Measurements from ENCODE around the gene CDK18.

The CDK18 gene

GRCh38 chr1:205545001-205545919 lies 40.8 kb downstream of the CDK18 start:
- Histone ChIP-seq H3K4me3 (ENCODE audit: low read length) (no peak overlapping the region), H3K27me3 (replicated peaks; ENCODE audit: insufficient read depth, low read length) (peaks cover 27% of the 10 kb centered on the region; the same call in 1 of the 2 replicates)

GRCh38 chr1:205545991-205546390 lies 41.5 kb downstream of the CDK18 start:
- Histone ChIP-seq H3F3A (ENCODE audit: insufficient read depth, low read length) (no peaks in the 10 kb centered on the region), H3K27me3 (replicated peaks; ENCODE audit: insufficient read depth, low read length) (peaks cover 23% of the 10 kb centered on the region; the same call in 1 of the 2 replicates), H3K4me1 (ENCODE audit: low read length) (no peaks in the 10 kb centered on the region), H3K27ac (ENCODE audit: low read length) (no peak overlapping the region), H3K36me3 (replicated peaks; ENCODE audit: insufficient read depth, low read length) (no peaks in the 10 kb centered on the region), H4K20me1 (ENCODE audit: insufficient read depth, low read length) (no peaks in the 10 kb centered on the region), H3K4me3 (ENCODE audit: low read length) (no peak overlapping the region), H3K9me3 (replicated peaks; ENCODE audit: insufficient read depth, low read length) (no peaks in the 10 kb centered on the region), H3K9me2 (replicated peaks; ENCODE audit: insufficient read depth, low read length) (no peaks in the 10 kb centered on the region), H3K79me2 (ENCODE audit: low read length) (no peaks in the 10 kb centered on the region), H2AFZ (ENCODE audit: low read length) (no peak overlapping the region), H3K9ac (ENCODE audit: low read length) (no peak overlapping the region), H3K4me2 (ENCODE audit: low read depth, low read length) (no peak overlapping the region)
- DNase-seq = no peak
- TF ChIP-seq EZH2phosphoT487 (IDR thresholded peaks at IDR 0.05; ENCODE audit: low read length) (no peak), CTCF (IDR thresholded peaks at IDR 0.05; ENCODE audit: low read length) (no peak), EZH2 (optimal IDR thresholded peaks at IDR 0.05; ENCODE audit: low read depth, low read length) (no peak)

More at GRCh38 chr1:205545001-205545919, 40.8 kb downstream of the CDK18 start:
- Histone ChIP-seq H3K36me3 (replicated peaks; ENCODE audit: insufficient read depth, low read length) (no peaks in the 10 kb centered on the region), H3F3A (ENCODE audit: insufficient read depth, low read length) (no peaks in the 10 kb centered on the region), H2AFZ (ENCODE audit: low read length) (no peak overlapping the region), H4K20me1 (ENCODE audit: insufficient read depth, low read length) (no peaks in the 10 kb centered on the region), H3K79me2 (ENCODE audit: low read length) (no peaks in the 10 kb centered on the region), H3K4me1 (ENCODE audit: low read length) (no peaks in the 10 kb centered on the region), H3K9me3 (replicated peaks; ENCODE audit: insufficient read depth, low read length) (no peaks in the 10 kb centered on the region), H3K9ac (ENCODE audit: low read length) (no peak overlapping the region), H3K9me2 (replicated peaks; ENCODE audit: insufficient read depth, low read length) (no peaks in the 10 kb centered on the region), H3K4me2 (ENCODE audit: low read depth, low read length) (no peak overlapping the region), H3K27ac (ENCODE audit: low read length) (no peak overlapping the region)
- TF ChIP-seq EZH2 (optimal IDR thresholded peaks at IDR 0.05; ENCODE audit: low read depth, low read length) (no peak), EZH2phosphoT487 (IDR thresholded peaks at IDR 0.05; ENCODE audit: low read length) (no peak), CTCF (IDR thresholded peaks at IDR 0.05; ENCODE audit: low read length) (no peak)
- no peak for DNase-seq

DNA sequence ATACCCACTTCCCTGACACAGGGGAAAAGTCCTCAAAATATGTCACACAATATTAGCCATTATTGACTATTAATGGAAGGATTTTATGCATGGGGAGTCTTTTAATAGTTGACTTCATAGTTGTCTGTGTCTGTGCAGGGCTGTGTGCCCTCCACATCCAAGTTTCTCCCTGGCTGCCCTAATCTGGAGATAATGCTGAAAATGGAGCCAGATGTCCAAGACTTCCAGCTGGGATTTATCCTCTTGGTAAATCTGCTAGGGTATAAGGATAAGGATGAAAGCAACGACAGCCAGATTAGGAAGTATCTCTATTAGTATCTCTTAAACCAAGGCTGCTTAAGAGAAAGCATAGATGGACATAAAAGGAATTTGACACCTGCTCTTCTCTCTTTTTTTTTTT lies 42.1 kb downstream of the CDK18 start:
- Histone ChIP-seq H2AFZ (ENCODE audit: low read length) (no peak overlapping the region), H4K20me1 (ENCODE audit: insufficient read depth, low read length) (no peaks in the 10 kb centered on the region), H3K79me2 (ENCODE audit: low read length) (no peaks in the 10 kb centered on the region), H3K9me3 (replicated peaks; ENCODE audit: insufficient read depth, low read length) (no peaks in the 10 kb centered on the region), H3F3A (ENCODE audit: insufficient read depth, low read length) (no peaks in the 10 kb centered on the region), H3K9ac (ENCODE audit: low read length) (no peak overlapping the region), H3K9me2 (replicated peaks; ENCODE audit: insufficient read depth, low read length) (no peaks in the 10 kb centered on the region), H3K4me1 (ENCODE audit: low read length) (no peaks in the 10 kb centered on the region), H3K4me3 (ENCODE audit: low read length) (no peak overlapping the region), H3K4me2 (ENCODE audit: low read depth, low read length) (no peak overlapping the region), H3K27me3 (replicated peaks; ENCODE audit: insufficient read depth, low read length) (0 out of 2 replicates have a peak, but pooled peaks cover 17% of the 10 kb centered on the region), H3K27ac (ENCODE audit: low read length) (no peak overlapping the region), H3K36me3 (replicated peaks; ENCODE audit: insufficient read depth, low read length) (no peaks in the 10 kb centered on the region)
- TF ChIP-seq CTCF (IDR thresholded peaks at IDR 0.05; ENCODE audit: low read length) (no peak), EZH2 (optimal IDR thresholded peaks at IDR 0.05; ENCODE audit: low read depth, low read length) (no peak), EZH2phosphoT487 (IDR thresholded peaks at IDR 0.05; ENCODE audit: low read length) (no peak)
- no peak for DNase-seq
